GM21825 (cell line): ENCODE data around the gene DIDO1.
"Not testable (repeated sequence)": the region's sequence is repeated elsewhere in the genome, so short reads cannot be mapped to it uniquely, and the experiment has no call there.

Experiments
- ATAC-seq: cut with Tn5 transposase; IDR thresholded peaks from one replicate; pipeline ENCODE4 v1.9.1; 2021; ENCODE audit warnings: mild to moderate bottlenecking, moderate library complexity; ENCODE audit not compliant: unreplicated experiment

DIDO1 gene

GRCh38 chr20:62933966-62934365, 7.7 kb upstream of the DIDO1 start:
- ATAC-seq: no peak

- no peak for ATAC-seq
Observed at GRCh38 chr20:62931464-62931863, 5.2 kb upstream of the DIDO1 start.

- no peak for ATAC-seq
Observed at GRCh38 chr20:62929051-62929538, 2.8 kb upstream of the DIDO1 start.

- ATAC-seq: no peak
Observed at GRCh38 chr20:62928246-62928939, 2.1 kb upstream of the DIDO1 start.

GRCh38 chr20:62927128-62927705, 912 bp upstream of the DIDO1 start:
- ATAC-seq: no peak

- ATAC-seq: peak; percentile 9
Observed at GRCh38 chr20:62925420-62926228, 681 bp downstream of the DIDO1 start.

GRCh38 chr20:62925076-62925419, 1.3 kb downstream of the DIDO1 start:
- no peak for ATAC-seq

GRCh38 chr20:62924442-62925075, 1.7 kb downstream of the DIDO1 start:
- ATAC-seq: no peak

- ATAC-seq: no peak
Observed at GRCh38 chr20:62923669-62924441, 2.5 kb downstream of the DIDO1 start.

GRCh38 chr20:62923059-62923668, 3.1 kb downstream of the DIDO1 start:
- not testable (repeated sequence) for ATAC-seq

GRCh38 chr20:62922451-62922921, 3.8 kb downstream of the DIDO1 start:
- no peak for ATAC-seq

GRCh38 chr20:62921119-62921687, 5.1 kb downstream of the DIDO1 start:
- no peak for ATAC-seq

- no peak for ATAC-seq
Observed at GRCh38 chr20:62920039-62920645, 6.2 kb downstream of the DIDO1 start.

GRCh38 chr20:62918831-62919230, 7.5 kb downstream of the DIDO1 start:
- ATAC-seq: peak; percentile 39

GRCh38 chr20:62918147-62918546, 8.2 kb downstream of the DIDO1 start:
- no peak for ATAC-seq

GRCh38 chr20:62917720-62918119, 8.6 kb downstream of the DIDO1 start:
- ATAC-seq: no peak

GRCh38 chr20:62916703-62917476, 9.4 kb downstream of the DIDO1 start:
- ATAC-seq: no peak

- no peak for ATAC-seq
Observed at GRCh38 chr20:62914970-62915457, 11.3 kb downstream of the DIDO1 start.
